Measurements from ENCODE around the gene COL23A1.
"Not testable (repeated sequence)": the region's sequence is repeated elsewhere in the genome, so short reads cannot be mapped to it uniquely, and the experiment has no call there.

Gene COL23A1

DNA sequence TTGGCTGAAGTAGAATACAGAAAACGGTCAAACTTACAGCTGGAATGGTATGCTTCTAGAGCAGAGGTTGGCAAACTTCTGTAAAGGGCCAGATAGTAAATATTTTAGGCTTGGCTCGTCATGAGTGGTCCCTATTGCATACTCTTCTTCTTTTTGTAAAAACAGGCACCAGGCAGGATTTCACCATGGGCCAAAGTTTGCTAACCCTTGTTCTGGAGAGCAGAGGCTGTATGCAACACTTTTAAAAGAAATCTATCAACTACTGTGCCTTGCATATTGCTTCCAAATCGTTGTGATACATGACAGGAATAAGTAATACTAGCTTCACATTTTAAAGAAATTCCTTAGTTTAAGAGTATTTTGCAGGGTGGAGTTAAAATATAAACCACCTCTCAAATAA is 15.6 kb upstream of the COL23A1 start:
- Mint-ChIP-seq H3K4me1 (ENCODE audit: low read depth) (peaks cover 3% of the 10 kb centered on the region), H3K27me3 (no peaks in the 10 kb centered on the region), H3K4me3 (no peak overlapping the region), H3K36me3 (ENCODE audit: low read depth) (peaks cover 85% of the 10 kb centered on the region), H3K9me3 (no peaks in the 10 kb centered on the region), H3K27ac (no peak overlapping the region)
- DNase-seq: no peak

- DNase-seq: no peak
- Mint-ChIP-seq H3K9me3 (peaks cover 7% of the 10 kb centered on the region), H3K36me3 (ENCODE audit: low read depth) (peaks cover 93% of the 10 kb centered on the region), H3K4me3 (no peak overlapping the region), H3K4me1 (ENCODE audit: low read depth) (no peaks in the 10 kb centered on the region), H3K27ac (no peak overlapping the region), H3K27me3 (no peaks in the 10 kb centered on the region)
Observed at GRCh38 chr5:178602752-178603151, 12.6 kb upstream of the COL23A1 start.

DNA sequence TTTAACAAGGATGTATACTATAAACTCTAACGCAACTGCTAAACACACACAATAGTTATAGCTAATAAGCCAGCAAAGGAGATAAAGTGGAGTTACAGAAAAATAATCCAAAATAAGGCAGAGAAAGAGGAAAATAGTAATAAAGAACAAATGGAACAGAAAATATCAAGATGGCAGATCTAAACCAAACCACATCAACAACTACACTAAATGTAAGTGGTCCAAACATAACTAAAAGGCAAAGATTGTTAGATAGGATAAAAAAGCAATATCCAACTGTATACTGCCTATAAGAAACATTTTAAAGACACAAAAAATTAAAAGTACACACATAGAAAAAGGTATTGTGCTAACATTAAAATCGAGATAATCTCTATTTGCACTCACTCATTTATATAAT is 5.6 kb upstream of the COL23A1 start:
- Mint-ChIP-seq H3K4me1 (ENCODE audit: low read depth) (peaks cover 3% of the 10 kb centered on the region), H3K36me3 (ENCODE audit: low read depth) (peaks cover 66% of the 10 kb centered on the region)

GRCh38 chr5:178595150-178595549 is 5.0 kb upstream of the COL23A1 start:
- no peak for DNase-seq
- Mint-ChIP-seq H3K36me3 (ENCODE audit: low read depth) (peaks cover 60% of the 10 kb centered on the region), H3K27me3 (peaks cover 16% of the 10 kb centered on the region), H3K27ac (no peak overlapping the region), H3K9me3 (peaks cover 28% of the 10 kb centered on the region), H3K4me1 (ENCODE audit: low read depth) (peaks cover 6% of the 10 kb centered on the region), H3K4me3 (no peak overlapping the region)

More for the DNA sequence above, 5.6 kb upstream of the COL23A1 start:
- Mint-ChIP-seq H3K27me3 (peaks cover 12% of the 10 kb centered on the region), H3K27ac (no peak overlapping the region), H3K4me3 (no peak overlapping the region), H3K9me3 (peaks cover 28% of the 10 kb centered on the region)
- no peak for DNase-seq

DNA sequence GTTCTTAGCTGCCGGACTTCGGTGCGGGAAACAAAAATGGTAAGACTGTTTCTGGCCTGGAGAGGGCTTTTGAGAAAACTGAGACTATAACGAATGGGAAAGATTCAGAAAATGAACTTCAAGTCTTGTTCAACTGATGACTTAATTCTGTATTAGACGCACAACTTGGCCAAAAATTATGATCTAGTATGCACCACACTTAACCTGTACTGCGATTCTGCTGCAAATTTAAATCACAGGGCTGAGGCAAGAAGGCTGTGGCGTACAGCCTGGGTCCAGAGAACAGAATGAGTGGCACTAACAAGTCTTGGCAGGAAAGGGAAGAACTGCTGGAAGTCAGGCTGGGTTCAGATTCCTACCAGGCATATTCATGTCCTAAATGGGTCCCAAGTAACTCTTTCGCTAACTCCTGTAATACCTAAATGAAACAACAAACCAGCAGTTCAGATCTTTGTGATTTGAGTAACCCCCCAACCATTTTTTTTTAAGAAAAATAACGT is 781 bp upstream of the COL23A1 start:
- H3K27ac Mint-ChIP-seq: no peak overlapping the region

DNA sequence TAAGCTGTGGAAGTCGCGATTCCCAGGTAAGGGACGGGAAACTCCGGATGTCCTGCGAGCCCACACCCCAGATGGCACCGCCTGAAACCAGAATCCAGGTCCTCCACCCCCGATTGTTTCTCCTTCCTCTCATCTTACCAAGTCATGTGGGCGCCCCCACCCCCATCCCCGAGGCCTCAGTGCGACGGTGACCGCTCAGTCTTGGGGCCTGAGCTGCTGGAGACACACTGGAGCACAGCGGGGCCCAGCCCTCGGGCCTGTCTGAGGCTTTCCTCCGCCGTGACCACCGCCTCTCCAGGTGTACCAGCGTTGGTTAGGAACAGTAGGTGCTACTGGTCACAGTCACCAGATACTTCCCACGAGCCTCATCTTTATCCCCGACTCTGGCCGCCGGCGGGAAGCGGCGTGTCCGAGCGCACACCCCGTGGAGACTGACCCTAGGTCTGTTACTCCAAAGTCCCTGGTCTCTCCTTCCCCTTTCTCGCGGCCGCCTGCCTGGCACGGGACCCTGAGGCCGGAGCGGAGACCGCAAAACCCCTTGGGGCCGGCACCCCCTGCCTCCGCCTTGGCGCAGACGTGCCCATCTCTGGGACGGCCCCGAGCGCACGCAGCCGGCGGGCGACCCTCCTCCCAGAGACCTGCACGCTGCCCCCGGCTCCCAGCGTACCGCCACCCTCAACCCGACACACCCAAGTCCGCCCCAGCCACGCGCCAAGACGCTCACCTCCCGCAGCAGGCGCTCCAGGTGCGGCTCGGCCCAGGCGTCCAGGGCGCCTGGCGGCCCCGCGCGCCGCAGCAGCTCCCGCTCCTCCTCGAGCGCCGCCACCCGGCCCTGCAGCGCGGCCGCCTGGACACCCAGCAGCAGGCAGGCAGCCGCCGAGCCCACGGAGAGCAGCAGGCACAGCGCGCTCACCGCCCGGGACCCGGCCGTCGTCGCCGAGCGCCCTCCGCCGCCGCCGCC is 733 bp downstream of the COL23A1 start:
- Mint-ChIP-seq H3K36me3 (ENCODE audit: low read depth) (peaks cover 8% of the 10 kb centered on the region), H3K9me3 (peaks cover 7% of the 10 kb centered on the region), H3K4me1 (ENCODE audit: low read depth) (peaks cover 6% of the 10 kb centered on the region), H3K4me3 (peak overlapping the region; percentile 31), H3K27ac (no peak overlapping the region), H3K27me3 (peaks cover 59% of the 10 kb centered on the region)
- no peak for DNase-seq

More for the DNA sequence above, 781 bp upstream of the COL23A1 start:
- peak overlapping the region; percentile 61 for H3K4me3 Mint-ChIP-seq
- H3K36me3 Mint-ChIP-seq (ENCODE audit: low read depth): peaks cover 21% of the 10 kb centered on the region
- DNase-seq: no peak
- peaks cover 50% of the 10 kb centered on the region for H3K27me3 Mint-ChIP-seq
- peaks cover 6% of the 10 kb centered on the region for H3K4me1 Mint-ChIP-seq (ENCODE audit: low read depth)
- H3K9me3 Mint-ChIP-seq: peaks cover 18% of the 10 kb centered on the region

DNA sequence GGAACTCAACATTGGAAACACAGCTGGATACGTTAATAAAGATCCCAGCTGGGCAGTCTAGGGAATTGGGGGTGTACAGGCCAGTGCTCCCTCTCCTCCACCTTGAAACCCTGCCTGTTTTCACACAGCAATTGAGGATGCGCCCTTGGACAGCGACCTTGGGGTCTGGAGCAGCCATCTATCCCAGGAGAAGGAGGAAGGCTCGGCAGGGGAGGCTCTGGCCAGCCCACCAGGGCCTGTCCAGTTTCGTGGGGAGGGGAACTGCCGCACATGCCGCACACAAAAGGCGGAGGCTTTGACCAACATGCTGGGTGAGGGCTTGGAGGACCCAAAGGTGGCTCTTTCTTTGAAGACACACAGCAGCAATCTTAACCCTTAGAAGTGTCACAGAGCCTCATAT is 1.4 kb downstream of the COL23A1 start:
- peaks cover under 1% of the 10 kb centered on the region for H3K9me3 Mint-ChIP-seq
- H3K4me1 Mint-ChIP-seq (ENCODE audit: low read depth): peaks cover 6% of the 10 kb centered on the region
- H3K4me3 Mint-ChIP-seq: peak overlapping the region; percentile 27
- no peak overlapping the region for H3K27ac Mint-ChIP-seq
- no peak for DNase-seq
- H3K27me3 Mint-ChIP-seq: peaks cover 61% of the 10 kb centered on the region
- peaks cover 1% of the 10 kb centered on the region for H3K36me3 Mint-ChIP-seq (ENCODE audit: low read depth)

DNA sequence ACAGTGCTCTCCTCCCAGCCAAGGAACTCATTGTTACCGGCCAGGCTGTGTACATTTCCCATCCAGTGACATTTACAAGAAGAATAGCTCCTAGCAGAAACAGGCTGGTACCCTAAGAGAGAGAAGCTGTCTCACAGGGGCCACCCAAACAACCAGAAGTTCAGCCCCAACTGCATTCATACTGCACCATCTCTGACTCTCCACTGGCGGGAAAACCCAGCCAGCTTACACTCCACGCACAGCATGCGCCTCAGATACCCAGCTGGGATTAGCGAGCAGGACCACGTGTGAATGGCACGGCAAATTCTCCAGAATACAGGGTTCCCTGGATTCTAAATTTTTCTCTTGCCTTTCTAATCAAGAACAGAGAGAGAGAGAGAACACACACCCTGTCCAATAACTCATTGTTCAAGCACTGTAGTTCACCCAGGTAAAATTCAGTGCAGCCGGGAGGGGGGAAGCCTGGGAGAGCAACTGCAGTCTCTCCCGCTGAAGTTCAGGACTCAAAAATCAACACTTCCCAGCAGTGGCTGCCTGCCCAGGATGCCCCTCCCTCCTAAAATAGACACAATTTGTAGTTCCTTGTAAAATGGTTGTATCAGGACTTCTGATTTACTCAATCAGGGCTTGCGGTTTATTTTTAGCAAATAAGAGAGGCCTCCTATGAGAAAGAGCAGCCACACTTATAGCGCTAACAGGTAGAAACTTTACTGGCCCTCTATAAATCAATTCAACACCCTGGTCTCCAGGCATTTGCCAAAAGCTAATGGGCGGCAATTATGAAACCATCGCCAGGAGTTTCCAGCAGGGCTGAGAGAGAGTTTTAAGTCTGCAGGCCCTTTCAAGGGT is 2.2 kb downstream of the COL23A1 start:
- H3K4me3 Mint-ChIP-seq: no peak overlapping the region
- peaks cover 67% of the 10 kb centered on the region for H3K27me3 Mint-ChIP-seq
- no peaks in the 10 kb centered on the region for H3K9me3 Mint-ChIP-seq
- peaks cover 6% of the 10 kb centered on the region for H3K4me1 Mint-ChIP-seq (ENCODE audit: low read depth)
- H3K27ac Mint-ChIP-seq: no peak overlapping the region
- H3K36me3 Mint-ChIP-seq (ENCODE audit: low read depth): no peaks in the 10 kb centered on the region
- DNase-seq: no peak

DNA sequence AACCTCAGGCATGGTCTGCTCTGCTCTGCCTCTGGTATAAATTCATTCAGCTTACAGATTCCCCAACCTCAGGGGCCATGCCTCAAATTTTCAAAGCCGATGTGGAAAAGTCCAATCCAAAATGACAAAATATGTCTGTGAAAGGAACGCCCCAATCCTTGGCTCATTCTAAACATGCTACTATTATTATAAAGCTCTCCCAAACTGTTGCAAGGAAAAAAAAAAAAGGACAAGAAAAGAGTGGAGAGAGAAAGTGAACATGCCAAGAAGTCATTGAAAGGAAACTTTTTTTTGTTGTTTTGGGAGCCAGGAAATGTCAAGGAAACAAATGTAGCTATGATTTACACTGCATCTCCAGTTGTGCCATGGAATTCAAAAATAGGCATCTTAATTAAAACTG is 3.8 kb downstream of the COL23A1 start:
- Mint-ChIP-seq H3K27me3 (peaks cover 67% of the 10 kb centered on the region), H3K9me3 (no peaks in the 10 kb centered on the region), H3K4me1 (ENCODE audit: low read depth) (peaks cover 6% of the 10 kb centered on the region), H3K27ac (no peak overlapping the region), H3K36me3 (ENCODE audit: low read depth) (no peaks in the 10 kb centered on the region), H3K4me3 (no peak overlapping the region)
- no peak for DNase-seq

DNA sequence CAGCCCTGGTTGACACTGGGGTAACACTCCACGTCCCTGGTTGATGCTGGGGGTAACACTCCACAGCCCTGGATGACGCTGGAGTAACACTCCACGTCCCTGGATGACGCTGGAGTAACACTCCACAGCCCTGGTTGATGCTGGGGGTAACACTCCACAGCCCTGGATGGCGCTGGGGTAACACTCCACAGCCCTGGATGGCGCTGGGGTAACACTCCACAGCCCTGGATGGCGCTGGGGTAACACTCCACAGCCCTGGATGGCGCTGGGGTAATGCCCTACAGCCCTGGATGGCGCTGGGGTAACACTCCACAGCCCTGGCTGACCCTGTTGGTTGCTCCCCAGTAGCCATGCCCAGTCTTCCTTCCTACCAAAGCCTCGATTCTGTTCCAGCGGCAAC is 4.8 kb downstream of the COL23A1 start:
- not testable (repeated sequence) for H3K4me3 Mint-ChIP-seq; DNase-seq; H3K4me1 Mint-ChIP-seq (ENCODE audit: low read depth); H3K36me3 Mint-ChIP-seq (ENCODE audit: low read depth); H3K9me3 Mint-ChIP-seq; H3K27ac Mint-ChIP-seq
- peaks cover 61% of the 10 kb centered on the region for H3K27me3 Mint-ChIP-seq

DNA sequence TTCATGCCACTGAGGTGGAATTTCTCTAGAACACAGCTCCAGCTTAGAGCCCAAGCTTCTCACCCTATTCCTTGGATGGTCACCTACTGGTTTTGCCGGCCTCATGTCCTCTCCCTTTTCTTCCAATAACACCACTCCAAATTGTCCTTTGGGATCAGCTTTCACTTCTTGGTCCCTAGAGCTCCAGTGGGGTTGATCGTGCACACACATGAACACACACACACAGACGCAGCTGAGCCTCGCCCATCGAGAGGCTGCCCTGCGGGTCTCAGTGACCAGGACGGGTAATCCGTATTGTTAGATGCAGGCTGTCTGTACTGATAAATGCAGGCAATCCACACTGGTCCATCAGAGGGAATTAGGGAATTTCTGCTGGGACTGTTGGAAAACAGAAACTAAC is 6.9 kb downstream of the COL23A1 start:
- no peak overlapping the region for H3K4me3 Mint-ChIP-seq
- no peaks in the 10 kb centered on the region for H3K4me1 Mint-ChIP-seq (ENCODE audit: low read depth)
- no peak for DNase-seq
- peaks cover 63% of the 10 kb centered on the region for H3K27me3 Mint-ChIP-seq
- H3K27ac Mint-ChIP-seq: no peak overlapping the region
- H3K9me3 Mint-ChIP-seq: no peaks in the 10 kb centered on the region
- no peaks in the 10 kb centered on the region for H3K36me3 Mint-ChIP-seq (ENCODE audit: low read depth)

DNA sequence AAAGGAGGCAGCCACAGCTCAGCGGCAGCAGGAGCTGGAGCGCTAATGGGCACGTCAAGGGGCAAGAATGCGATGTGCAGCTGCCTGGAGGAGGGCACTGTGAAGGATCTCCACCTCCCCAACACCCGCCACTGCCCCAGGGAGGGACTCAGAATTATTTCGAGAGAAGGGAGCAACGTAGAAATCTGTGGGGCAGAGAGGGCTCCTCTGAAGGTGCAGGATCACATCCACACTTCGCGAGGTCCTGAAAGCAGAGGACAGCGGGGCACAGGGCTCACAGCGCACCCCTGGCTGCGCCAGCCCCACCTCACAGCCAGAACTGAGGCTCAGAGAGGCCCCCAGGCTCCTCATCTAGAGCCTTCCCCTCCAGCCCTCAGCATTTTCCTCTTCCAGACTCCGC is 7.9 kb downstream of the COL23A1 start:
- no peak for DNase-seq
- H3K4me1 Mint-ChIP-seq (ENCODE audit: low read depth): no peaks in the 10 kb centered on the region
- no peak overlapping the region for H3K27ac Mint-ChIP-seq
- peaks cover 59% of the 10 kb centered on the region for H3K27me3 Mint-ChIP-seq
- no peaks in the 10 kb centered on the region for H3K9me3 Mint-ChIP-seq
- no peaks in the 10 kb centered on the region for H3K36me3 Mint-ChIP-seq (ENCODE audit: low read depth)
- no peak overlapping the region for H3K4me3 Mint-ChIP-seq

DNA sequence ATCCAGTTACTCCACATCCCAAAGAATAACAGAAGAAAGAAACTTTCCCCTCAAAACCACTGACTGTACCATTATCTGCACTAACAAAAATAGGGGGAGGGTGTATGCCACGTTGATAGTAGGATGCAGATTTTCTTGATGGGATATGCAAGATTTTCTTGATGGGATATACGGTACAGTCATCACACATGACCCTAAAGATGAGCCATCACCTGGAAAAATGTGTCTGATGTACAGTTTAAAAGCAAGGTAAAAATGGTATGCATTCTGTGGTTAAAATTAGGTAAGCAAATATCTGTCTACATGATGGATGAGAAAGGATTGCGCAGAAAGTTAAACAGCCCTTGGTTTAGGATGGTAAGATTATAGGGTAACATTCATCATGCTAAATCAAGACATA is 8.6 kb downstream of the COL23A1 start:
- Mint-ChIP-seq H3K27me3 (peaks cover 59% of the 10 kb centered on the region), H3K9me3 (no peaks in the 10 kb centered on the region), H3K27ac (no peak overlapping the region), H3K4me3 (no peak overlapping the region), H3K36me3 (ENCODE audit: low read depth) (no peaks in the 10 kb centered on the region), H3K4me1 (ENCODE audit: low read depth) (peaks cover 1% of the 10 kb centered on the region)
- no peak for DNase-seq

GRCh38 chr5:178580271-178580955 is 9.8 kb downstream of the COL23A1 start:
- Mint-ChIP-seq H3K4me1 (ENCODE audit: low read depth) (peaks cover 1% of the 10 kb centered on the region), H3K36me3 (ENCODE audit: low read depth) (no peaks in the 10 kb centered on the region), H3K4me3 (no peak overlapping the region), H3K27ac (no peak overlapping the region), H3K27me3 (peaks cover 59% of the 10 kb centered on the region), H3K9me3 (no peaks in the 10 kb centered on the region)
- no peak for DNase-seq
